ENCODE data around the gene RAP1GAP.

RAP1GAP gene

DNA sequence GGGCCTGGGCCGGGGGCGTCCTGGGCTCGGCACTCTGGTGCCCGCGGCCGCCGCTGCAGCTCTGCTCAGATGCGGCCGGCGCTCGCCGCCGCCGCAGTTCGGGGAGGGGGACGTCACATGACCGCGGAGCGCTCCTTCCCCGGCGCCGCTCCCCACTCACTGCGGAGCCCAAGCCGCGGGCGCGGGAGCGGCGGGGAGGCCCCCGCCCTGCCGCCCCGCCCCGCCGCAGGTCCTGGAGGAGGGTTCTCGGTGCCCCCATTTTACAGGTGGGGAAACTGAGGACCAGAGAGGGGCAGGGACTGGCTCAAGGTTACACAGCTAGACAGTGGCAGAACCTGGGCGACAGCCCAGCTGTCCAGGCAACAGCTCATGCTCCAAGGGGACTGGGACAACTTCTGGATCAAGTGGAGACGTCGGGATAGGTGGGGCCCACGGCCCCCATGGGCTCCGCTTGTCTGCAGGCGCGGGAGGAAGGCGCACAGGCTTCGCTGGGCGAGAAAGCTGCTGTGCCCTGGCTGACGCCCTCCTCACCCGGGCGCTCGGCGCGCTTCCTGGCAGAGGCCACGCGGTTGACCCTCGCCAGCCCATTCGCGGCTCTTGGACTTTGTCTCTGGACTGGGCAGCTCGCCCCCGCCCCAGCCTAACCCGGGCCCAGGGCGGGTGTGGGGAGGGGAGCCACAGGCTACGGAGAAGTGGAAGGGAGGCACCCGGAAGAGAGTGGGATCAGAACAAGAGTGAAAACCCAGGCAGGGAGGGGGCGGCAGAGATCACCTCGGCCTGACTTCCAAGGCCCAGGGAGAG, at the start of gene RAP1GAP:
TSS of gene RAP1GAP (minus strand) at position 100 of the 801 bp plus-strand sequence. CDS start 49,325 bp downstream, outside the sequence.
- peak; percentile 18 for DNase-seq (ENCODE audit: low read depth)

DNA sequence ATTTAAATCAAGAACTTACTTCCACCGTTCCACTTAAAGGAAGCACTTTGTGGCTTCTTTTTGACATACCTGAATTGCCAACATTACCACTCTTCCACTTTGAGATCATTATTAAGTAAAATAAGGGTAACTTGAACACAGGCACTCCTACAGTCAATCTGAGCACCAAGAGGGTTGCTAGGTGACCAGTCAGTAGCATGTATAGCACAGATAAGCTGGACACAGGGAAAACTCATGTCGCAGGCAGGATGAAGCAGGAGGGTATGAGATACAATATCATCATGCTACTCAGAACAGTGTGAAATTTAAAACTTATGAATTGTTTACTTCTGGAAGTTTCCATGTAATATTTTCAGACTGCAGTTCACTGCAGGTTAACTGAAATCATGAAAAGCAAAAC, 47.0 kb upstream of the RAP1GAP start:
- no peak for DNase-seq (ENCODE audit: low read depth)

DNA sequence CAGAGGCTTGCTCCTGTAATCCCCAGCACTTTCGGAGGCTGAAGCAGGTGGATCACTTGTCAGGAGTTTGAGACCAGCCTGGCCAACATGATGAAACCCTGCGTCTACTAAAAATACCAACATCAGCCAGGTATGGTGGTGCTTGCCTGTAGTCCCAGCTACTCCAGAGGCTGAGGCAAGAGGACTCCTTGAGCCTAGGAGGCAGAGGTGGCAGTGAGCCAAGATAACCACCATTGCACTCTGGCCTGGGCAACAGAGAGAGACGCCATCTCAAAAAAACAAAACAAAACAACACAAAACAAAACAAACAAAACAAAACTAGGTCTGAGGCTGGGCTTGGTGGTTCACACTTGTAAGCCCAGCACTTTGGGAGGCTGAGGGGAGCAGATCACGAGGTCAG, 38.7 kb upstream of the RAP1GAP start:
- DNase-seq (ENCODE audit: low read depth) = no peak

DNA sequence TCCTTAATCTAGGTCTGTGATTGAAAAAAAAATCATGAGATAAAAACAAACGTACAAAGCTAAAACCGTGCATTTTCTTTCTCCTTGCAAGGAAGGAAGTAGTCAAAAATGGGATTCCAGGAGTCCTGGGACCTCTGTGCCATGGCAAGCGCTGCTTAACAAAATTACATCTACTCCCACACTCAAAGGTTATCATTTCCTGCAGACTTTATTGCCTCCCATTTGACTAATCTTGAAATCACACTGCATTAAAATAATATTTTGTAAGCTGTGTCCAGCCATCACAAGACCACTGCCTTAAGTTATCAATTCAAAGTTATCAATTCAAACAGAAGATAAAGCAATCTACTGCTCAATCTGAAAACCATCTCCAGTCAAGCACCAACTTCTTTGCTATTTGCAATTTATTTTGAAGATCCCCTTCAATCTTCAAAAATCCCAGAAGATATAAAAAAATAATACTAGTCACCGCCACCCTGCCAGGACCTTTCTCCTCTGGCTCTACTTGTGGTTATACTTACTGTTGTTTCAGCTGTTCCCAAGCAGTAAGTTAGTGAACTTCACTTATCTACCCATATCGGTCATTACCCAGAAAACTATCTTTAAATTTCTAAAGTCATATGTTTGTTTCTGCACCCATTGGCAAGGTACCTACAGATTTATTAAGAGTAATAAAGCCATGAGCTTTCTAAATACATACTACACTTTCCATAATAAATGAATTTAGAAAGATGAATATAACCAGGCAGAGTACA, 38.1 kb upstream of the RAP1GAP start:
- no peak for DNase-seq (ENCODE audit: low read depth)

DNA sequence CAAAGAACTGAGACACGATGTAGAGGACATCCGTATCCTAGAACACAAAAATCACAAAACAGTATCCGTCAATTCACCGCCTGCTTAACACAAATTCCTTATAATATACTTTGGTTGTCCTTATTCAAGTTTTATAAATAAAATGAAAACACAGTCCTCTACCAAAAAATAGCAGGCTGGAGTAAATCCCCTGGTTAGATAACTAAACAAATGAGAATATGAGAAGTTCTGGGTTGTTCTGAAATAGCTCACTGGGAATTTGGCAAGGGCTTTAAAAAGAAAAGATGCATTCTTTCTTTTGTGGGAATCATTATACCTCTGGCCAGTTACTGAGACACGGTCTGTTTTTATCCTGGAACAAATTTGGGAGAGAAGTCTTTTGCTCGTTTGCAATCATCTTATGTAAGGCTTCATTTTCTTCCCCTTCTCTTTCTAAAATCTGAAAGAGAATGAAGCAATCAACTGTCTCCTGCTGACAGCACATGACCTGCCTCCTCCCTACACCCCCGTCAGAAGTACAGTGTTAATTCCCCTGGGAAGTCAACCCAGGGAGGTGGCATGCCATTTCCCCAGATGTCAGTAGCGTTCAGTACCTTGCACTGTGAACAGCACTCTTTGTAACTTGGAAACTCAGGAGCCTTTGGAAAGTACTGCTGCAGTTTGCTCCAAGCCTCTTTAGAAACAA, 37.1 kb upstream of the RAP1GAP start:
- DNase-seq (ENCODE audit: low read depth) = no peak

DNA sequence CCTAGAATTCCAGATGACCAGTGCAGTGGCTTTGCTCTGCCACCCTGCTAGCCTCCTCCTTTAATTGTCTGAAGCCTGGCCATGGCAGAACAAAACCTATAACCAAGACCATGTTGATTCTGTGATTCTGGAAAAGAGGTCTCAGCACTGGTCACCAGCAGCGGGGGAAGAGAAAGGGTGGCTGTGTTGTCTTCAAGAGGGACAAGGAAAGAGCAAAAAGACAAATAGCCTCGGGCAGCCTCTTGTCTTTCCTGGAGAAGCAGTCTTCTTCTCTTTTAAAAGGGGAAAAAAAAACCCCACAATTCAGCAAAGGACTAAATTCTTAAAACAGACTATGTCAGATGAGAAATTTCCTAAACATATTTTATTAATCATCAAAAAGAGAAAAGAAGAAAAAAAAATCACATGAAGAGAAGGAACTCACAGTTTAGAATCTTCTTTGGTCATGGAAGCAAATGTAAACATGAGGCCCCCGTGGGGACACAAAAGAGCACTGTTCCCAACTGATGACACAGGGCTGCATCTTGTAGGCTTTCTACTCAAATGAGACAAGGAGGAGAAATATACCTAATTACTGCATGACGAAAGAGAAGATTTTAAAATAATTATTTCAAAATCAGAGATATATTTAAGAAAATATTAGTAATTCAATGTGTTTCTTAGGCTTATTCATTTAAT, 36.3 kb upstream of the RAP1GAP start:
- no peak for DNase-seq (ENCODE audit: low read depth)

DNA sequence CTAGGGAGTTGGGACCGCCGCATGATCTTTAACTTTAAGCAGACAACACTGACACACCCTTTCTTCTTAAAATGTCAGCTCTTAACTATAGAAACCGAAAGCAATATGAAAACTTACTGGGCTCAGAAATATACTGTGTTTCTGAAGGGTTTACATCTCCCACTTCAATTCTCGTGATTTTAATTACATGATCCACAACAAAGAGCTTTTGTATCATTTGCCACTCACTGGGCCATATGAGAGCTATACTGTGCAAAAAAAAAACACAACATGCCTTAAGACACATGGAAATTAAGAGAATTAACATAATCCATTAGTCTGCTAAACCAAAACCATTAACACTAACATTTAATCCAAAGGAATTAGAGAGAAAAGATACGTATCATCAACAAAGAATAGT, 35.0 kb upstream of the RAP1GAP start:
- no peak for DNase-seq (ENCODE audit: low read depth)

DNA sequence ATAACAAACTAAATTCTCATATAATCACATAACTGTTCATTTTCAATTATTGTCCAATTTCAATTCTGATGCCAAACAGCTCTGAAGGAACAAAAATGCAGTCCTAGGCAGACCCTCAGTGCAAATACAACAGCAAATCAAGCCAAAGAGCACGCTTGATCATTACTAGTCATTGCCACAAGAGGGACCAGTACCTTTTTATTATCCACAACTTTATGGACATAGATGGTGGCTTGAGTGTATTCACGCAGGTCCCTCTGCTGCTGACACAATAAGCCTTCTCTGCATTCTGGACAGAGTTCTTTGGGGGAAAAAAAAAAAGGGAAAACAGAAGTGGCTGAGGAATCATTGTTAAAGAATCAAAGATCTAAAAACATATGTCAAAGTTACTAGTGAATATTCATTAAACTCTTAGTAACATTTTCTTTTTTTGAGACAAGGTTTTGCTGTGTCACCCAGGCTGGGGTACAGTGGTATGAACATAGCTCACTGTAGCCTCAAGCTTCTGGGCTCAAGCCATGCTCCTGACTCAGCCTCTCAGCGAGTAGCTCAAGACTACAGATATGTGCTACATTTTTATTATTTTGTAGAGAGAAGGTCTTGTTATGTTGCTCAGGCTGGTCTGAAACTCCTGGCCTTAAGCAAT, 34.3 kb upstream of the RAP1GAP start:
- no peak for DNase-seq (ENCODE audit: low read depth)

DNA sequence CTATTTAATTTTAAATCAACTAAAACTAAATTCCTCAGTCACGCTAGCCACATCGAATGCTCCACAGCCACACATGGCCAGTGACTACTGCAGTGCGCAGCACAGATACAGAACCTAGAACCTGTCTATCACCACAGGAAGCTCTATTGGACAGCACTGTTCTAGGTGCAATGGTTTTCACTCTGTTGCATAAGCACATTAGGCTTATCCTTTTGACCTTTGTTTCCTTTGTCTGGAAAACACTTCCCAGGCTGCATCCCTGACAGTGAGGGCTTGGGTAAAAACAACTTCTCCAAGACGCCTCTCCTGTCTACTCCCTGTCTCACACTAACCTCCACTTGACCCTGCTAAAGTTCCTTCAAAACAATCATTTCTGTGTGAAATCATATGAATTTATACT, 33.6 kb upstream of the RAP1GAP start:
- no peak for DNase-seq (ENCODE audit: low read depth)

DNA sequence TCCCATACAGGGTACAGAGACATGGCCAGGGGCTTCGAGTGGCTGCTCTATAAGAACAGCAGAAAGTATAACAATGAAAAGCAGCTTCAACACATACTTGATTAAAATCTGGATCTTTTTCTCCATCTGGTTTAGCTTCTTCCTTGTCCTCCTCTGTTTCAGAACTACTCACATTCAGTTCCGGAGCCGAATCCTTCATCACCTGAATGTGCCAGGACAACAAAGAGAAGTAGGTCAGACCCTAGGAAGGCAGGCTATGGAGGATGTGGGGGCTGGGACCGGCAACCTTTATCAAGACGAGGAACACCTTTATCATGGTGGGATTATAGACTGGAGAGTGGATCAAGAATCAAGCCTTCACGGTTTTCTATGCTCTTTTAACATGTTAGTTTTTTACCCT, 32.2 kb upstream of the RAP1GAP start:
- DNase-seq (ENCODE audit: low read depth) = no peak

DNA sequence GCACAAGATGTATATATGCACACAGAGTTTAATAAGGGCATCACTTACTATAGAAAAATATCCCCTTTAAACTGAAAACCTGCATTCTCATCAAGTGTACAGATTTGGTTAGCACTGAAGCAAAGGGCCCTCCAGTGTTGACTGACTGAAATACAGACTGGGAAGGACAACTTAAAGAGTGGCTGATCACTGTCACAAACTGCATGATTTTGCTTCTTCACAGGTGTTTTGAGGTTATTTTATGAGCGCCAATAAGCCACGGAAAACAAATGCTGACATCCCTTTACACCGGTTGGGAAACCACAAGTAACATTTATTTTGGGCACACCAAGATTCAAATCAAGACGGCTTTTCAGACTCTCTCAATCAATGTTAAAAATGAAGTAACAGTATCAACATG, 30.9 kb upstream of the RAP1GAP start:
- no peak for DNase-seq (ENCODE audit: low read depth)

DNA sequence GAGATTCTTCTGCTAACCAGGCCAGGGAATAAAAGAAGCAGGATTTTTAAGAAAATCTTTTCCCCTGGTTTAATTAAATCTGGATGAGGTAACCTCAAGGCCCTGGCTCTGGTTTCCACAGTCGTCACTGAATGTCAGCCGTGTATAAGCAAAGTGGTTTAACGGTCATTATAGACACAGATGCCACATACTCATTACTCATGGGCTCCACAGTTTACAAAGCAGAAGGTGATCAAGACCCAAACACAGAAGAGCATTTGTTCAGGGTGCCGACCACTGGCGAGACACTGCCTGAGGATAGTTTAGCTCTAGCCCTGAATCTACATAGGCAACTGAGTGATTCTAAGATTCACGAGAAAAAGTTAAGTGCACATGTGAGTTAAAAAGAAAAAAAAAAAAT, 27.8 kb upstream of the RAP1GAP start:
- no peak for DNase-seq (ENCODE audit: low read depth)

DNA sequence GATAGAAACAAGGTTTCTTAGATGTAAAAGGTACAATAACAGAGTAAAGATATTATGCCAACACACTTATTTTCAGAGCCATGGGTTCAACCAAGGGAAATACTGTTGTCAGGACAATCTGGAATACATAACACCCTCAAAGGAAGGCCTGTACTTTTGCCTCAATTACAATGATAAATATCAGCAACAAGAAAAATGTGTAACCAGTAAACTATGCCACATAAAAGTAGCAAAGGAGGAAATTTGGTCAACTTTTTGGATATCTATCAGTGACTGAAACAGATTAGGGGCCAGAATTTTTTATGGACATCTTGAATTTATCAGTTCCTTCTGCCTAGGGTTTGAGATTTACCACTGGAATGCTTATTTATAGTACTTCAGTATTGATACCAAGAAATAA, 24.6 kb upstream of the RAP1GAP start:
- no peak for DNase-seq (ENCODE audit: low read depth)

DNA sequence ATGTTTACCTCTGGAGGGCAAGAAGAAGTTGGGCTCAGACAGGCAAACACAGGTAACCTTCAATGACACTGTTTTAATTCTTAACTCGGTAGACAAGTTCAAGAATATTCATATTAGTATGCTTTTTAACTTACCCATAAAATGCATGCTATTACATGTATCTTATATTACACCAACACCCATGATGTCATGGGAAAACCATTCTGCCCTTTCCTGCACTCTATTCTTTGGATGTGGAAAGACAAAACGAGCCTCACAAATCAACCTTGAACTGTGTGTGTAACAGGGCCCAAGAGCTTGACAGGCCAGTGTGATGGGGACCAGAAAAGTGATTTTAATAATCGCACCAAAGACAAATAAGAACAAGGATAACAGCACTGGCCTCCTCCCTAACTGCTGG, 22.6 kb upstream of the RAP1GAP start:
- no peak for DNase-seq (ENCODE audit: low read depth)

DNA sequence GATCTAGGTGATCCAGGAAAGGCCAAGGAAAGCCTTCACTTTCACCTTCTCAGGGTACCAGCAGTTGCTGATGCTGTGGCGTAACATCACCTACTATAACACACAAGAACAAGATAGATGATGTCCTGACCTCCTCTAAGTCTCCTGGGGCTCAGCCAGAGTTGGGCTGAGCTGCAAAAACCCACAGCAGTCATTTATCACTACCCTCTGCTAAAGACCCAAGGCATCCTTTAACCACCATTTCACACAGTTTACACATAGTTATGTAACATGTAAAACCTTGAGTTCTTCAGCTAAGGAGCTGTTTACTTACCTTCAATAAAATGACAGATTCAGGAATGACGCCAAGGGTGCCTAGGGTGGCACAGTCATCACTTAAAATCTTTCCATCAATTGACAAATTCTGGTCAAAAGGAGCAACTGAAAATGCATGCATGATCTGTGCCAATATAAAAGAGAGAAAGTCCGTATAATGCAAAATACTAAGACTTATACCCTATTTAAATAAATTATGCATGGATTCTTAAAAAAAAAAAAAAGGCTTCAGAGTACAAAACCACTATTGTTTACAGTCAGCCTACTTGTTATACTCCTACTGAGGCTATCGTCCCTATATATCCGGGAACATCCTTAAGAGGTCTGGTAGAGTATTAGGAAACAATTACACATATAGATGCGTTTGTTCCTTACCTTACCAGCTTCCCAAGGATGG, 20.7 kb upstream of the RAP1GAP start:
- no peak for DNase-seq (ENCODE audit: low read depth)

DNA sequence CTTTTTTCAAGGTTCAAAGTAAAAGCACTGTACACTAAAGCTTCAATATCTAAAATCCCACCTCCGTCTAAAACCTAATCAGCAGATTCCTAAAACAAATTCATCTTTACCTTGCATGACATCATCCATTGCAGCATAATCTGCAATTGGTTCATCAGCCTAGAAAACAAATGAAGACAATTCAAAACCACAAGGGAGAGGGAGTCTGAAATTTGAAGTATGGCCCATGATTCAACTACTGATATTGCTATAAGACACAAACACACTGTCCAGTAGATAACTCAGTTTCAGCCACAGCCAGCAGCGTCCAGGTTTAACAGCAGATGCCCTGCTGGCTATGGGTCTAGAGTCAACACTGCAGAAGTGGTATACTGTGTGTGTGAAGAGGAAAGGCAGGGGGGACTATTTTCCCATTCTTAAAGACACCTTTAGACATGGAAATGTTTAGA, 17.9 kb upstream of the RAP1GAP start:
- no peak for DNase-seq (ENCODE audit: low read depth)

DNA sequence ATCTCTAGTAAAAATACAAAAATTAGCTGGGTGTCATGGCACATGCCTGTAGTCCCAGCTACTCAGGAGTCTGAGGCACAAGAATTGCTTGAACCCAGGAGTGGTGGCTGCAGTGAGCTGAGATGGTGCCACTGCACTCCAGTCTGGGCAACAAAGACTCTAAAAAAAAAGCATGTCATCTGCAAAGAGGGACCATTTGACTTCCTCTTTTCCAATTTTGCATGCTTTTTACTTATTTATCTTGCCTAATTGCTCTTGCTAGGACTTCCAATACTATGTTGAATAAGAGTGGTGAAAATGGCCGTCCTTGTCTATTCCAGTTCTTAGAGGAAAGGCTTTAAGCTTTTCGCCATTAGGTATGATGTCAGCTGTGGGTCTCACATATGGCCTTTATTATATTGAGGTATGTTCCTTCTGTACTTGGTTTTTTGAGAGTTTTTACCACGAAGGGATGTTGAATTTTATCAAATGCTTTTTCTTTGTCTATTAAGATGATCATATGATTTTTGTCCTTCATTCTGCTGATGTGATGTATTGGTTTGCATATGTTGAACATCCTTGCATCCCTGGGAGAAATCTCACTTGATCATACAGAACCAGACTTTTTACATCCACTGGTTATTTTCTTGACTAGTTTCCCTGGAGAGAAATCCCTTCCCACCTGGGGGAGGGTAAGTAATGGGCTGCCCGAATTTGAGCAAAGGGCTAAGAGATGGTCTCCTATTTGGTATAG, 17.0 kb upstream of the RAP1GAP start:
- DNase-seq (ENCODE audit: low read depth) = no peak

DNA sequence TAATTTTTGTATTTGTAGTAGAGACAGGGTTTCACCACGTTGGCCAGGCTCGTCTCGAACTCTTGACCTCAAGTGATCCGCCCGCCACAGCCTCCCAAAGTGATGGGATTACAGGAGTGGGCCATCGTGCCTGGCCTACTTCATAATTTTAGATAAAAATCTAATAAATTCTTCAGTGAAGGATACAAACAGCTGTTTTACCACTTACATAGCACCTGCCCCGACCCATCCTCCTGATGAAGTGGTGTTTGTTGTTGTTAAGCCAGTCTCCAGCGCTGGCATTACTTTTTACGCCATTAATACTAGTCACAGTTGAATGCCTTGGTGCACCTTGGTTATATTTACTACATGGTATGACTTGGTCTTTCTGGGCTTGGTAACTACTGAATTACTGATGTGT, 12.3 kb upstream of the RAP1GAP start:
- no peak for DNase-seq (ENCODE audit: low read depth)

DNA sequence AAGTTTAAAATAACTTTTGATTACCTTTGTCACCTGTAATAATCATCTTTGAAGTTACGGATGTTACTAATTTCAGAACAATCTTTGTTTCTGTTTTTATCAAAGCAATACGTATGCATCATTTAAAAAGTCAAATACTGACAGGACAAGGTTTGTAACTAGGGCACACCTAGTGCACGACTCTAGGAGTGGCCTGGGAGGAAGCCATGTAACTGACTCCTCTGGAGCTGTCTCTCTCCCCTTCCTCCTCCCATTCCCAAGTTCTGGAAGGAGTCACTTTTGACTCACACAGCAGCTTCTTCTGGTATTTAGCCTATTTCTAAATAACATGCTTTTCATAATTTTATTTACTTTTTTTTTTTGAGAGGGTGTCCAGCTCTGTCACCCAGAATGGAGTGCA, 11.8 kb upstream of the RAP1GAP start:
- DNase-seq (ENCODE audit: low read depth) = no peak

DNA sequence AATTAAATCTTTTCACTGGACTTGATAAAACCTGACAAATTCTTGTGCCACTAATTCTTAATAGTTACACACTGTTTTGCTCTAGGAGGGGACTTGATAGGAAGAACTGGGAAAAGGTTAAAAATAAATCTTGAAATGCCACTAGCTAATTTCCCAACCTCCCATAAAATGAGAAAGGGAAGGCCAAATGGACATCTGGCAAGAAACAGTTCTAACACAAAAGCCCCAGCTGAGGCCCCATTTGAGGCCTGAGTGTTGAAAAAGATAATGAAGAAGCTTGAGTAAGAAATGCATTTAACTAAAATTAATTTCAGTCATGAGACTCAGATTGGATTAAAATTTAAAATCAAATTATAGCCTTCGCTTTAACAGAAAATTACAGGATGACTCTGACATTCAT, 11.2 kb upstream of the RAP1GAP start:
- DNase-seq (ENCODE audit: low read depth) = no peak
